ENCODE results near the gene ALG9.

Gene ALG9

DNA sequence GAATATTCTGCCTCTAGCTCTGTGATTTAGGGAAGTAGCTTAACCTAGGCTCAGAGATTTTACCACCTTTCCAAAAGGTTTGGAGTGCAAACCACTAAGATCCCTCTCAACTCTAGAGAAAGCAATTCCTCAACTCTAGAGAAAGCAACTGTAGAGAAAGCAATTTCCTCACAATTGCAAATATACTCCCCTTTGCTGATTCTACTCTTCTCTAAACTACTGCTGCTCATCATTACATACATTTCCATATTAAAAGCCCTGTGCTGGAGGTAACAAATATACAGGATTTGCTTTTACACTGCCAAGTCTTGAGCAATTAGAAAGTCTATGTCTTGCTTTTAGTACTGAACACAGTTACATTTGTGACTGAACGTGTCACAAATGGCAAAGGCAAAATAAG is 48.2 kb downstream of the ALG9 start:
- Mint-ChIP-seq H3K27me3 (no peaks in the 10 kb centered on the region), H3K27ac (ENCODE audit: low read depth) (no peak overlapping the region), H3K36me3 (ENCODE audit: insufficient read depth) (peaks cover 18% of the 10 kb centered on the region), H3K4me3 (no peak overlapping the region), H3K4me1 (no peaks in the 10 kb centered on the region), H3K9me3 (no peaks in the 10 kb centered on the region)
- ATAC-seq (replicated peaks; ENCODE audit: extremely low read depth, poor library complexity, severe bottlenecking) = no peak
- DNase-seq (ENCODE audit: low spot score in 2 of 2) = no peak

DNA sequence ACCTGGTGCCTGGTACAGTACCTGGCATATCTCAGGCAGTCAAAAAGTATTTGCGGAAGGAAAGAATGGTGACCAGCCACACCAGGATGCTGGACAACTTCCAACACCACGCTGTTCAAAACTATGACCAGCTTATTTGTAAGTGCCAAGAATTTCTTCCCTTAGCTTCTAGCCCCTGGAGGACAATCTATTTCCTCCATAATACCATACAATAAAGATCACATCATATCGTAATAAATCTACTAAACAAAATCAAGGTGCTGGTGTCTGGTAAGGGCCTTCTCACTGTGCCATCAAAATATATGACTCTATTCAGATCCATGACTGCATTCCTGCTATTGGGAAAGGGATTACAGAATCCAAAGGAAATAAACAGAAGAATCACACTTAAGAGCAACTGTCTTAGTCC is 51.5 kb downstream of the ALG9 start:
- Mint-ChIP-seq H3K9me3 (no peaks in the 10 kb centered on the region), H3K27me3 (no peaks in the 10 kb centered on the region), H3K4me3 (no peak overlapping the region), H3K4me1 (no peaks in the 10 kb centered on the region), H3K27ac (ENCODE audit: low read depth) (no peak overlapping the region), H3K36me3 (ENCODE audit: insufficient read depth) (peaks cover 7% of the 10 kb centered on the region)
- DNase-seq (ENCODE audit: low spot score in 2 of 2) (no peak), ATAC-seq (replicated peaks; ENCODE audit: extremely low read depth, poor library complexity, severe bottlenecking) (no peak)

DNA sequence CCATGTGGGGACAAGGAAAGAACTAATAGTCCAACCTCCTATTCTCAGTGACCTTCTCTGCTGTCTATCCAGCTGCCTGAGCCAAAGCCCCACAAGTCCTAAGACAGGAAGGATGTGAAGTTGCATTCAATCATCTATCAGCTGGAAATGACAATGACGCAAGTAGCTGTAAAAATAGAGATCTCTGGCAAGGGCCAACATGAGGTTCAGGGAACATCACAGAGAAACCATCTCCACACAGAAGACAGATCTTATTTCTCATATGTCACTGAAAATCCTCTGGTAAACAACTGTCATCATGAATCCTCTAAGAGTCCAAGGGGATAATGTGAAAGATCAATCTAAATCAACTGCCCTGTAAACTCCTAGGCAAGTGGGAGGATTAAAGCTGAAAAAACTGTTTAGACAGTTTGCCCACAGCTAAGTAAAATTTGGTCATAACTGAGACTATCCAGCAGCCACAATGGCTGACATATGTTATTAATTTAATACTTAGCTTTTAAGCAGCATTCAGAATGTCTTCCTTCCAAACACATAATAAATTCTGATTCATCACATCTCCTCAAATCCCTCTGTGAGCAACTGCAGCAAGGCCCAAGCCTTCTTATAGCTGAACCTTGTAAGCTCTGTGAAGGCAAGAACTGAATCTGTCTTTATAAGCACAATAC is 52.1 kb downstream of the ALG9 start:
- Mint-ChIP-seq H3K36me3 (ENCODE audit: insufficient read depth) (peaks cover 7% of the 10 kb centered on the region), H3K9me3 (no peaks in the 10 kb centered on the region), H3K27me3 (no peaks in the 10 kb centered on the region), H3K4me1 (no peaks in the 10 kb centered on the region), H3K27ac (ENCODE audit: low read depth) (no peak overlapping the region), H3K4me3 (no peak overlapping the region)
- no peak for ATAC-seq (replicated peaks; ENCODE audit: extremely low read depth, poor library complexity, severe bottlenecking)
- DNase-seq (ENCODE audit: low spot score in 2 of 2) = no peak

DNA sequence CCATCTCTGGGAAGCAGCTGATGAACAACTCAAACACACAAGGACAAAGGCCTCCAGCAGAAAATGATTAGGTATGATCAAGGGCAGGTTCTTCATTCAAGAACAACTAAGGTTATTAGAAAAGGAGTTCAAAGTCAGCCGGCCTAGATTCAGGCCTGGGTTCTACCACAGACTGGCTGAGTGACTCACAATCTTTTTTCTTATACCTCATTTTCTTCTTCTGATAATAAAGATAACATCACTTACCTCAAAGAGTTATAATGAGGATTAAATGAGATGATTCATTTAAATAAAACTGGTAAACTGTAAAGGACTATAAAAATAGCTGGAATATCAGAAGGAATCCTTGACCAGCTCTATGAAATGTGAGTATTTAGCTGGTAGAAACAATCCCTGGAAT is 55.9 kb downstream of the ALG9 start:
- Mint-ChIP-seq H3K4me1 (peaks cover 4% of the 10 kb centered on the region), H3K27ac (ENCODE audit: low read depth) (no peak overlapping the region), H3K36me3 (ENCODE audit: insufficient read depth) (peaks cover 2% of the 10 kb centered on the region), H3K27me3 (no peaks in the 10 kb centered on the region), H3K9me3 (no peaks in the 10 kb centered on the region), H3K4me3 (no peak overlapping the region)
- ATAC-seq (replicated peaks; ENCODE audit: extremely low read depth, poor library complexity, severe bottlenecking) (no peak), DNase-seq (ENCODE audit: low spot score in 2 of 2) (no peak)

DNA sequence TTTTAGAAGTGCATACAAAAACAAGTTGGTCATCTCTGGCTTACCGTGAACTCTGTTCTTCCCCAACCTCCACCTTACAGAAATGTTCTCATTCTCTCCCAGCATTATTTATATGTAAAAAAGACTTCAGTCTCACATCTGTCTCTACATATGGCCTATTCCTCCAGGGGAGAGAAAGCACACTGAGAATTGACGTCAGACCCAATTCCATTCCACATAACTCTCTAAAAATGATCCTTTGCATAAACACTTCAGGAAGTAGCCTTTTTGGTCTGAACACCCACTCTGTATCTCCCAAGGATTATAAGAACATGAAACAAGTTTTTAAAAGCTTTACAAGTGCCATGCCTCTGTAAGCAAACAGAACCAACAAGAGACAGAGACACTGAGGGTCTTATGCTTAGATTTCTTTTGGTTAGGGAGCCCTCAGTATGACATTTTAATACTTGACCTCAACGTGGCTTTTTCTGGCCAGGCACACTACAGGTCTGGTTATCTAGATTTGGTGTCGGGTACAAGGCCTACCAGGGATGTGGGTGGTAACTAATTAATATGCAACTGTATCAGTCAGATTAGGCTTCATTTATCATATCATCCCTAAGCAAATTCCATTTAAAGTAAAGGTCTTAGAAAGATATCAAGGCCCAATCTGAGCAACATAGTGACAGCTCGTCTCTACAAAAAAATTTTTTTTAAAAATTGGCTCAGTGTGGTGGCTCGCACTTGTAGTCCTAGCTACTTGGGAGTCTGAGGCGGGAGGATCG is 56.6 kb downstream of the ALG9 start:
- peaks cover 4% of the 10 kb centered on the region for H3K4me1 Mint-ChIP-seq
- H3K27ac Mint-ChIP-seq (ENCODE audit: low read depth) = no peak overlapping the region
- DNase-seq (ENCODE audit: low spot score in 2 of 2) (no peak), ATAC-seq (replicated peaks; ENCODE audit: extremely low read depth, poor library complexity, severe bottlenecking) (no peak)
- no peaks in the 10 kb centered on the region for H3K9me3 Mint-ChIP-seq
- H3K4me3 Mint-ChIP-seq = no peak overlapping the region
- no peaks in the 10 kb centered on the region for H3K27me3 Mint-ChIP-seq
- H3K36me3 Mint-ChIP-seq (ENCODE audit: insufficient read depth) = peaks cover 3% of the 10 kb centered on the region

DNA sequence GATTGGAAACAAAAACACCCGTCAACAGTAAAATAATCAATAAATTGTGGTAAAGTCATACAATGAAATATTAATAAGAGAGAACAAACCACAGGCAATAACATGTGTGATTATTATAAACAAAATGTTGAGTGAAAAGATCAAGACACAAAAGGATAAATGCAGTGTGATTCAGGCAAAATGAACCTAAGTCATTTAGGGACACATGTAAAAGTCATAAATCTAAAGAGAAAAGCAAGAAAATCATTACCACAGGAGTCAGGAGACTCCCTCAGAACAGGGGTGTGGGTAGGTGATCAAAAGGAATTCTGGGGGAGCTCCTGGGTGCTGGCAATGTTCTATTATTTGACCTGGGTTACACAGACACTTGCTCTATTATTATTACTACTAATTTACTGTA is 57.3 kb downstream of the ALG9 start:
- Mint-ChIP-seq H3K27me3 (no peaks in the 10 kb centered on the region), H3K9me3 (no peaks in the 10 kb centered on the region), H3K27ac (ENCODE audit: low read depth) (no peak overlapping the region), H3K4me3 (no peak overlapping the region), H3K36me3 (ENCODE audit: insufficient read depth) (peaks cover 3% of the 10 kb centered on the region), H3K4me1 (peaks cover 4% of the 10 kb centered on the region)
- DNase-seq (ENCODE audit: low spot score in 2 of 2) (no peak), ATAC-seq (replicated peaks; ENCODE audit: extremely low read depth, poor library complexity, severe bottlenecking) (no peak)

DNA sequence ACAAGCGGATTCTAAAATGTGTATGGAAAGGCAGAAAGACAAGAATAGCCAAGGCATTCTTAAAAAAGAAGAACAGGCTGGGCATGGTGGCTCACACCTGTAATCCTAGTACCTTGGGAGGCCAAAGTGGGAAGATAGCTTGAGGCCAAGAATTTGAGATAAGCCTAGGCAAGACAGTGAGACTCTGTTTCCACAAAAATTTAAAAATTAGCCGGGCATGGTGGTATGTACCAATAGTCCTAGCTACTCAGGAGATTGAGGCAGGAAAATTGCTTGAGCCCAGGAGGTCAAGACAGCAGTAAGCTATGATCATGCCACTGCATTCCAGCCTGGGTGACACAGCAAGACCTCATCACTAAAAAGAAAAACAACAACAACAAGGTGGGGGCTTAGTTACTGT is 59.2 kb downstream of the ALG9 start:
- Mint-ChIP-seq H3K36me3 (ENCODE audit: insufficient read depth) (peaks cover 13% of the 10 kb centered on the region), H3K27me3 (no peaks in the 10 kb centered on the region), H3K4me3 (no peak overlapping the region), H3K27ac (ENCODE audit: low read depth) (no peak overlapping the region), H3K9me3 (no peaks in the 10 kb centered on the region), H3K4me1 (peaks cover 4% of the 10 kb centered on the region)
- ATAC-seq (replicated peaks; ENCODE audit: extremely low read depth, poor library complexity, severe bottlenecking) (no peak), DNase-seq (ENCODE audit: low spot score in 2 of 2) (no peak)

DNA sequence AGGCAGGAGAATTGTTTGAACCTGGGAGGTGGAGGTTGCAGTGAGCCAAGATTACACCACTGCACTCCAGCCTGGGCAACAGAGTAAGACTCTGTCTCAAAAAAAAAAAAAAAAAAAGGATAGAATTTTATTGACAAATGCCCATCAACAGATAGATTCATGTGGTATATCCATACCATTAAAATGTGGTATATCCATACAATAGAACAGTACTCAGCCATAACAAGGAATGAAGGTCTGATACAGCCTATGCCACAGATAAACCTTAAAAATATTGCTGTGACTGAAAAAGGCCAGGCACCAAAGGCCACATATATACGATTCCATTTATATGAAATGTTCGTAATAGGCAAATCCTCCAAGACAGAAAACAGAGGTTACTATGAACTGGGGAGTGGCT is 59.9 kb downstream of the ALG9 start:
- no peaks in the 10 kb centered on the region for H3K27me3 Mint-ChIP-seq
- peaks cover 4% of the 10 kb centered on the region for H3K4me1 Mint-ChIP-seq
- peaks cover 14% of the 10 kb centered on the region for H3K36me3 Mint-ChIP-seq (ENCODE audit: insufficient read depth)
- ATAC-seq (replicated peaks; ENCODE audit: extremely low read depth, poor library complexity, severe bottlenecking) (no peak), DNase-seq (ENCODE audit: low spot score in 2 of 2) (no peak)
- H3K9me3 Mint-ChIP-seq = no peaks in the 10 kb centered on the region
- H3K4me3 Mint-ChIP-seq = no peak overlapping the region
- no peak overlapping the region for H3K27ac Mint-ChIP-seq (ENCODE audit: low read depth)

DNA sequence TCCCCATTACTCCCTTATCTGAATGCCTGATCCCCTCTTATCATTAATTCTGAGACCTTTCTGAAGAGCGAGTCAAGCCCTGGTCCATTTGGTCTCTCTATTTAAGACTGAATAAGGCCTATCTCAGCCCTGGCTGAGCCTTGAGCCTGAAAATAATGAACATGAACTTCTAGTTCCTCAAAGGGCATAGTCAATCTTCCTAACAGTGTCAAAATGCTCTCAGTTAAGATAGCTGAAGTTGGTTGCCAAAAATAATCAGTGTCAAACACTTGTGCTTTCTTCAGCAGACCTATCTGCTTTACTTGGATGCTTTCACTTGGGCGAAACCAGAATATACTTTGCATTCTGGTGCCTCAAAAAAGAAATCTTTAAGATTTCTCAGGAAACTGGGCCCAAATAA is 62.5 kb downstream of the ALG9 start:
- Mint-ChIP-seq H3K4me1 (peaks cover under 1% of the 10 kb centered on the region), H3K27me3 (no peaks in the 10 kb centered on the region), H3K4me3 (no peak overlapping the region), H3K36me3 (ENCODE audit: insufficient read depth) (peaks cover 20% of the 10 kb centered on the region), H3K27ac (ENCODE audit: low read depth) (peak overlapping the region; percentile 8), H3K9me3 (no peaks in the 10 kb centered on the region)
- no peak for DNase-seq (ENCODE audit: low spot score in 2 of 2)
- no peak for ATAC-seq (replicated peaks; ENCODE audit: extremely low read depth, poor library complexity, severe bottlenecking)

DNA sequence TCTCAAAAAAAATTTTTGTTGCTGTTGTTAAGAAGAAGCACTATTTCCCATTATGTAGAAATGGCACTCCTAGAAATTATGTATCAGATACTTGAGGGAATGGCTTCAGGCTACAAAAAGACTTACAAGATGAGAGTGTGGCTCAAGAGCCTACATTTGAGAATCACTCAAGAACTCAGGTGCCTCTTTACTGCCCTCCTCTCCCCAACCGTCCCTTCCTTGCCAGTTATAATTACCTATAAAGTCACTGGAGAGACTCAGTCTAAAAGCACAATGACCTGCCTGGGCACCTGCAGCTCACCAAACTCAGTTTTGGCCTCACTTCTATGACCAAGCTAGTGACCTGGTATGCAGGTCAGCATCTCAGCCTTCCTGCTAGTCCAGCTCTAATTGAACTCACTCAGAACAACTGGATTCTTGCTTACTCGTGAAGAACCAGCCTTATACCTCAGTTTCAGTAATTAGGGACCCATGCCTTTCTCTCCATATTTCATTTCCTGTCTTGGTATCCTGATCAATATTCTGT is 63.3 kb downstream of the ALG9 start:
- Mint-ChIP-seq H3K4me3 (no peak overlapping the region), H3K4me1 (no peaks in the 10 kb centered on the region), H3K27ac (ENCODE audit: low read depth) (peak overlapping the region; percentile 8), H3K9me3 (no peaks in the 10 kb centered on the region), H3K27me3 (no peaks in the 10 kb centered on the region), H3K36me3 (ENCODE audit: insufficient read depth) (peaks cover 25% of the 10 kb centered on the region)
- DNase-seq (ENCODE audit: low spot score in 2 of 2) (no peak), ATAC-seq (replicated peaks; ENCODE audit: extremely low read depth, poor library complexity, severe bottlenecking) (no peak)

DNA sequence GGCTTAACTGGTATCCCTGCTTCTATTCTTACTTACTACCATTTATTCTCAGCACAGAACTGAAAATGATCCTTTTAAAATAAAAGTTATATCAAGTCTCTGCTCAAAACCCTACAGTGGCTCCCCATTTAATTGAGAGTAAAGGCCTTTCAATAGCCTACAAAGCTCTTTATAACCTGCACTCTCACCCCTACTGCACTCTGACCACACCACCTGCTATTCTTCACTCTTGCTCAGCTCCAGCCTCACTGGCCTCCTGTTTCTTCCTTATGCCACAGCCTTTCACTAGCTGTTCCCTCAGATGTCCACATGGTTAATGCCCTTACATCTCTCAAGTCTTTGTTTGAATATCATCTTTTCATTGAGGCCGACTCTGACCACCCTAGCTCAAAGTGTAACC is 64.3 kb downstream of the ALG9 start:
- Mint-ChIP-seq H3K36me3 (ENCODE audit: insufficient read depth) (peaks cover 27% of the 10 kb centered on the region), H3K9me3 (no peaks in the 10 kb centered on the region), H3K27me3 (no peaks in the 10 kb centered on the region), H3K4me1 (no peaks in the 10 kb centered on the region), H3K4me3 (no peak overlapping the region), H3K27ac (ENCODE audit: low read depth) (peak overlapping the region; percentile 0)
- ATAC-seq (replicated peaks; ENCODE audit: extremely low read depth, poor library complexity, severe bottlenecking) (no peak), DNase-seq (ENCODE audit: low spot score in 2 of 2) (no peak)

DNA sequence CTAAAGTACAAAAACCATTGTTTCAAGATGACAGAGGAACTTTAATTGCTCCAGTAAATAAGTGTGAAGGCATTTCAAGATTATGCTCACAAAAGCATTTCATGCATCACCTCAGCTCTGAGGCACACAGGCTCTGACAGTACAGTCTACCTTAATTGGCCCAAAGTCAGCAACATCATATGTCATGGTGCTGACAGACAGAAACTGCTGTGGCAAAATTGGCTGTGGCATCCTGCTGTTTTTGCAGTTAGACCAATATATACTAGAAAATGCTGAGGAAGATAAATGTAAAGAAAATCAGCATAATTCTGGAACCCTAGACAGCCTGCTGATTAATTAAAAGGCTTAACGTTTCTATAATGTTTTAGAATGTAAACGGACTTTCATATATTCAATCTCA is 70.2 kb downstream of the ALG9 start:
- Mint-ChIP-seq H3K36me3 (ENCODE audit: insufficient read depth) (peaks cover 15% of the 10 kb centered on the region), H3K4me1 (no peaks in the 10 kb centered on the region), H3K4me3 (no peak overlapping the region), H3K27me3 (no peaks in the 10 kb centered on the region), H3K9me3 (no peaks in the 10 kb centered on the region), H3K27ac (ENCODE audit: low read depth) (no peak overlapping the region)
- DNase-seq (ENCODE audit: low spot score in 2 of 2) = no peak
- no peak for ATAC-seq (replicated peaks; ENCODE audit: extremely low read depth, poor library complexity, severe bottlenecking)

DNA sequence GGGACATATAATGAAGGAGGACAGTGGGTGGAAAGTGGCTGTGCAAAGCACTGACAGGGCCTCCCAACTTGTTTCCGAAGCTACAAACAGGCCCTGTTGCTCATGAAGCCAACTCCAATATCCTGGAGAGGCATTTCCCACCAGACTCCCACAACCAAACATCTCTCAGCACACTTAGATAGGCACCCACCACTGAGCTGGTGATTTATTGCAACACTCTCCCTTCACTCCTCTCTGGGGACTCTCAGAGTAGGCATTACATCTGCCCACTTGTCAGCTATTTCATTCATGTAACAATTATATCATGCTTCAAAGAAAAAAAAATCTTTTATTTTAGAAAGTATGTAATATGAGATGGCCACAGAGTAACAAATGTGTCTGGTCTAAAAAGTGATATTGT is 73.1 kb downstream of the ALG9 start:
- H3K4me1 Mint-ChIP-seq = no peaks in the 10 kb centered on the region

More for the DNA sequence above, 73.1 kb downstream of the ALG9 start:
- Mint-ChIP-seq H3K36me3 (ENCODE audit: insufficient read depth) (peaks cover 9% of the 10 kb centered on the region), H3K27ac (ENCODE audit: low read depth) (no peak overlapping the region), H3K4me3 (no peak overlapping the region), H3K9me3 (no peaks in the 10 kb centered on the region), H3K27me3 (no peaks in the 10 kb centered on the region)
- ATAC-seq (replicated peaks; ENCODE audit: extremely low read depth, poor library complexity, severe bottlenecking) (no peak), DNase-seq (ENCODE audit: low spot score in 2 of 2) (no peak)

Measured in central memory CD8-positive, alpha-beta T cell (primary cell).